SK-N-MC (cell line): ENCODE results near the gene RALGAPA2.

Experiments used
- EZH2 ChIP-seq: fragments of 200-600 bp; sonication (generic); IDR thresholded peaks from one replicate; pipeline ENCODE4 v1.6.1; 2017; ENCODE audit warnings: antibody characterized with exemption
- POLR2AphosphoS5 ChIP-seq: IDR thresholded peaks from 2 replicates; pipeline ENCODE4 v1.6.1; 2012; ENCODE audit warnings: mild to moderate bottlenecking, low read depth, low read length, borderline replicate concordance

DNA sequence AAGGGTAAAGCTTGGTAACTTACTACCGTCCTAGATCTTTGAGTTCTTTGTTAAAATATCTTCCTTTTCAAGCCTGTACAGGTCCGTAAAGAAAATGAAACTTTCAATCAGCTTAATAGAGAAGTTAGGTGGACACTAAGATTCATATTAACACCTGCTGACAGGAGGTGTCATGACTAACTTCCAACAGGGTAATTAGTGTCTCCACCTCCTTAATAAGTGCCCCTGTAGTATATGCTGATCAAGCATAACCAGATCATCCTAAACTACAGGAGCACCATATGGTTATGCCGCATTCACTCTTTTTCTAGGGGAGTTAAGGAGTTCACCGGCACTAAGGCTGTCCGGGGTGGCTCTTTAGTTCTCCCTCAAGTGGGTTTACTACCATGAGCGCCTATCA, 23.9 kb upstream of the RALGAPA2 start:
- TF ChIP-seq EZH2, result no peak
- no peak for TF ChIP-seq POLR2AphosphoS5
